CD8-positive, alpha-beta memory T cell (primary cell): Measurements from ENCODE around the gene TMIGD3. TPM values are rescaled to one million over a fixed set of nuclear protein-coding genes. Genes with fewer than 3 reads are reported as not detected.

Source experiments
- CTCF ChIA-PET: fragments of 350-600 bp; sonication (Branson Sonifier 250); formaldehyde crosslinking; loops from one replicate; lab custom pipeline; 2021; ENCODE audit warnings: antibody characterized with exemption; lab: Charles Lee
- POLR2A ChIA-PET: fragments of 350-600 bp; sonication (Branson Sonifier 250); formaldehyde crosslinking; loops from one replicate; lab custom pipeline; 2021; ENCODE audit warnings: antibody characterized with exemption; lab: Charles Lee
- DNase-seq, 5 donors: peaks; one replicate each; pipeline versions ENCODE4 v3.0.0 to v3.0.0-alpha.2; 2020 to 2022; ENCODE audit warnings: mixed read lengths in 1 of 5
- H3K27ac ChIP-seq: one replicate; pipeline ENCODE4 v1.7.0; 2013; ENCODE audit warnings: low read depth, mild to moderate bottlenecking, low read length, moderate library complexity
- H3K27me3 ChIP-seq: 2 replicates; pipeline ENCODE4 v1.7.0; 2013; ENCODE audit warnings: low read length, mild to moderate bottlenecking; ENCODE audit not compliant: insufficient read depth, poor library complexity, severe bottlenecking
- H3K36me3 ChIP-seq: 2 replicates; pipeline ENCODE4 v1.7.0; 2013; ENCODE audit warnings: mild to moderate bottlenecking, low read length, moderate library complexity; ENCODE audit not compliant: insufficient read depth
- H3K4me1 ChIP-seq: 2 replicates; pipeline ENCODE4 v1.7.0; 2013; ENCODE audit warnings: mild to moderate bottlenecking, low read length, moderate library complexity; ENCODE audit not compliant: insufficient read depth
- H3K4me3 ChIP-seq: 2 replicates; pipeline ENCODE4 v1.7.0; 2013; ENCODE audit warnings: mild to moderate bottlenecking, low read length
- H3K9me3 ChIP-seq: 2 replicates; pipeline ENCODE4 v1.7.0; 2013; ENCODE audit warnings: mild to moderate bottlenecking, low read length
- H3K27ac Mint-ChIP-seq, 8 donors: one replicate each; pipeline ENCODE4 v1.8.0; 2020 to 2021; ENCODE audit warnings: mixed read lengths in 8 of 8, mild to moderate bottlenecking in 6 of 8, inconsistent platforms in 3 of 8, moderate library complexity in 3 of 8
- H3K27me3 Mint-ChIP-seq, 2 donors: one replicate each; pipeline ENCODE4 v1.8.0; 2020 to 2021; ENCODE audit warnings: mixed read lengths in 2 of 2, mild to moderate bottlenecking in 1 of 2, moderate library complexity in 1 of 2
- H3K36me3 Mint-ChIP-seq, 3 donors: one replicate each; pipeline ENCODE4 v1.8.0; 2020 to 2021; ENCODE audit warnings: mixed read lengths in 3 of 3, inconsistent platforms in 1 of 3, mild to moderate bottlenecking in 1 of 3
- H3K4me1 Mint-ChIP-seq, 3 donors: one replicate each; pipeline ENCODE4 v1.8.0; 2020 to 2021; ENCODE audit warnings: mixed read lengths in 3 of 3, inconsistent platforms in 1 of 3, mild to moderate bottlenecking in 1 of 3
- H3K4me3 Mint-ChIP-seq, 7 donors: one replicate each; pipeline ENCODE4 v1.8.0; 2020 to 2021; ENCODE audit warnings: mixed read lengths in 7 of 7, mild to moderate bottlenecking in 6 of 7, moderate library complexity in 4 of 7, inconsistent platforms in 2 of 7
- H3K9me3 Mint-ChIP-seq, 5 donors: one replicate each; pipeline ENCODE4 v1.8.0; 2020 to 2022; ENCODE audit warnings: mixed read lengths in 5 of 5, mild to moderate bottlenecking in 3 of 5, moderate library complexity in 2 of 5, inconsistent platforms in 1 of 5
- polyA plus RNA-seq: library from polyadenylated mRNA; unstranded; fragments of 300-500 nt; fragmentation: Illumina TruSeq; gene quantifications from one replicate; pipeline ENCODE4 v1.2.3, GENCODE V29; 2021
- total RNA-seq, 2 experiments: library from RNA; stranded (reverse); gene quantifications; one replicate each; pipeline ENCODE4 v1.2.3, GENCODE V29; 2021

Gene TMIGD3
- total and polyA plus RNA-seq, 3 experiments from 2014 or later = 0.26 TPM; not detected in 2

- POLR2A ChIA-PET = interaction anchor here (0.7 kb wide), 2 partner anchors 28 to 37 kb away, joined by 4 to 7 read pairs; no protein-coding TSS in a partner anchor
- H3K27ac Mint-ChIP-seq = no peak overlapping the region
Measured at GRCh38 chr1:111471538-111471937, 31.9 kb downstream of the TMIGD3 start.

GRCh38 chr1:111471012-111471411 is 32.4 kb downstream of the TMIGD3 start:
- H3K4me3 ChIP-seq = peak overlapping the region; percentile 55
- H3K36me3 ChIP-seq = no peaks in the 10 kb centered on the region
- POLR2A ChIA-PET = interaction anchor here (0.5 to 0.7 kb wide), 4 partner anchors 20 to 212 kb away, joined by 3 to 7 read pairs (median 4); no protein-coding TSS in a partner anchor
- CTCF ChIA-PET = interaction anchor here (0.6 to 3.4 kb wide), 5 partner anchors 11 to 178 kb away, joined by 3 to 20 read pairs (median 3); partner anchors contain the start of genes ATP5PB and WDR77
- H3K4me3 Mint-ChIP-seq = no peak overlapping the region
- H3K4me1 Mint-ChIP-seq = peaks cover 22 to 35% (median 29%) of the 10 kb centered on the region in 3 donors
- peaks cover 60% of the 10 kb centered on the region for H3K4me1 ChIP-seq
- H3K27ac ChIP-seq = peak overlapping the region; percentile 40
- no peaks in the 10 kb centered on the region for H3K9me3 ChIP-seq
- H3K27me3 ChIP-seq = no peaks in the 10 kb centered on the region
- H3K27me3 Mint-ChIP-seq = no peaks in the 10 kb centered on the region
- no peak overlapping the region for H3K27ac Mint-ChIP-seq
- H3K9me3 Mint-ChIP-seq = no peaks in the 10 kb centered on the region
- peak; percentile 47 to 84 (median 82) for DNase-seq
- H3K36me3 Mint-ChIP-seq = peaks cover 0 to 9% (median 4%) of the 10 kb centered on the region in 3 donors

More at GRCh38 chr1:111471538-111471937, 31.9 kb downstream of the TMIGD3 start:
- Histone ChIP-seq H3K4me3 (peak overlapping the region; percentile 55), H3K27me3 (no peaks in the 10 kb centered on the region), H3K27ac (peak overlapping the region; percentile 40), H3K36me3 (no peaks in the 10 kb centered on the region), H3K4me1 (peaks cover 65% of the 10 kb centered on the region), H3K9me3 (no peaks in the 10 kb centered on the region)
- H3K9me3 Mint-ChIP-seq = no peaks in the 10 kb centered on the region
- H3K4me3 Mint-ChIP-seq = no peak overlapping the region
- H3K4me1 Mint-ChIP-seq = peaks cover 27 to 40% (median 34%) of the 10 kb centered on the region in 3 donors
- H3K27me3 Mint-ChIP-seq = no peaks in the 10 kb centered on the region
- no peak for DNase-seq
- H3K36me3 Mint-ChIP-seq = peaks cover 0 to 9% (median 4%) of the 10 kb centered on the region in 3 donors
- CTCF ChIA-PET = interaction anchor here (0.6 to 3.4 kb wide), 6 partner anchors 10 to 177 kb away, joined by 3 to 20 read pairs (median 3); partner anchors contain the start of genes ATP5PB and WDR77

- Histone ChIP-seq H3K4me1 (peaks cover 56% of the 10 kb centered on the region), H3K9me3 (no peaks in the 10 kb centered on the region), H3K4me3 (peak overlapping the region; percentile 55), H3K36me3 (no peaks in the 10 kb centered on the region), H3K27me3 (no peaks in the 10 kb centered on the region), H3K27ac (peak overlapping the region; percentile 40)
- Mint-ChIP-seq H3K36me3 (peaks cover 0 to 11% (median 4%) of the 10 kb centered on the region in 3 donors), H3K27ac (no peak overlapping the region), H3K4me1 (peaks cover 17 to 31% (median 25%) of the 10 kb centered on the region in 3 donors), H3K9me3 (no peaks in the 10 kb centered on the region), H3K27me3 (no peaks in the 10 kb centered on the region), H3K4me3 (no peak overlapping the region)
- no peak for DNase-seq
- ChIA-PET POLR2A (interaction anchor here (0.5 to 0.7 kb wide), 2 partner anchors 20 to 213 kb away, joined by 3 read pairs; no protein-coding TSS in a partner anchor), CTCF (interaction anchor here (1.6 to 3.4 kb wide), 3 partner anchors 11 to 178 kb away, joined by 3 to 20 read pairs (median 11); no protein-coding TSS in a partner anchor)
Measured at GRCh38 chr1:111470596-111470995, 32.8 kb downstream of the TMIGD3 start.

- no peak overlapping the region for H3K27ac Mint-ChIP-seq
- POLR2A ChIA-PET = no interaction called here
- Histone ChIP-seq H3K27ac (no peak overlapping the region), H3K4me3 (no peak overlapping the region), H3K4me1 (peaks cover 48% of the 10 kb centered on the region), H3K27me3 (no peaks in the 10 kb centered on the region), H3K9me3 (no peaks in the 10 kb centered on the region), H3K36me3 (no peaks in the 10 kb centered on the region)
- H3K36me3 Mint-ChIP-seq = peaks cover 0 to 14% (median 4%) of the 10 kb centered on the region in 3 donors
- H3K27me3 Mint-ChIP-seq = no peaks in the 10 kb centered on the region
- CTCF ChIA-PET = interaction anchor here (0.9 kb wide), 1 partner anchor 38 kb away, joined by 3 read pairs; no protein-coding TSS in a partner anchor
- H3K4me1 Mint-ChIP-seq = peaks cover 11 to 23% (median 19%) of the 10 kb centered on the region in 3 donors
- H3K4me3 Mint-ChIP-seq = no peak overlapping the region
- no peak for DNase-seq
- no peaks in the 10 kb centered on the region for H3K9me3 Mint-ChIP-seq
Measured at GRCh38 chr1:111469539-111469938, 33.9 kb downstream of the TMIGD3 start.

GRCh38 chr1:111468717-111469100 is 34.7 kb downstream of the TMIGD3 start:
- ChIA-PET CTCF (interaction anchor here (0.7 to 0.9 kb wide), 2 partner anchors 39 to 271 kb away, joined by 3 read pairs; no protein-coding TSS in a partner anchor), POLR2A (no interaction called here)
- H3K9me3 ChIP-seq = no peaks in the 10 kb centered on the region
- H3K27ac ChIP-seq = no peak overlapping the region
- Mint-ChIP-seq H3K4me1 (peaks cover 13 to 22% (median 15%) of the 10 kb centered on the region in 3 donors), H3K27me3 (no peaks in the 10 kb centered on the region), H3K27ac (no peak overlapping the region), H3K9me3 (no peaks in the 10 kb centered on the region), H3K36me3 (peaks cover 0 to 16% (median 8%) of the 10 kb centered on the region in 3 donors), H3K4me3 (no peak overlapping the region)
- no peak overlapping the region for H3K4me3 ChIP-seq
- no peaks in the 10 kb centered on the region for H3K36me3 ChIP-seq
- H3K4me1 ChIP-seq = peaks cover 48% of the 10 kb centered on the region
- H3K27me3 ChIP-seq = no peaks in the 10 kb centered on the region
- DNase-seq = no peak

GRCh38 chr1:111467865-111468716 is 35.3 kb downstream of the TMIGD3 start:
- Histone ChIP-seq H3K4me3 (no peak overlapping the region), H3K4me1 (peaks cover 44% of the 10 kb centered on the region), H3K27ac (peak overlapping the region; percentile 17), H3K27me3 (no peaks in the 10 kb centered on the region), H3K36me3 (no peaks in the 10 kb centered on the region), H3K9me3 (no peaks in the 10 kb centered on the region)
- no peaks in the 10 kb centered on the region for H3K27me3 Mint-ChIP-seq
- ChIA-PET CTCF (interaction anchor here (0.7 kb wide), 1 partner anchor 270 kb away, joined by 3 read pairs; no protein-coding TSS in a partner anchor), POLR2A (no interaction called here)
- peaks cover 13 to 18% (median 15%) of the 10 kb centered on the region in 3 donors for H3K4me1 Mint-ChIP-seq
- DNase-seq = no peak
- H3K9me3 Mint-ChIP-seq = no peaks in the 10 kb centered on the region
- peak overlapping the region in 2 of 8 donors; percentile 7 to 17 for H3K27ac Mint-ChIP-seq
- H3K4me3 Mint-ChIP-seq = no peak overlapping the region
- H3K36me3 Mint-ChIP-seq = peaks cover 0 to 20% (median 11%) of the 10 kb centered on the region in 3 donors

- Histone ChIP-seq H3K36me3 (peaks cover 7% of the 10 kb centered on the region), H3K27ac (no peak overlapping the region), H3K27me3 (no peaks in the 10 kb centered on the region), H3K4me3 (no peak overlapping the region), H3K4me1 (peaks cover 30% of the 10 kb centered on the region), H3K9me3 (no peaks in the 10 kb centered on the region)
- H3K36me3 Mint-ChIP-seq = peaks cover 0 to 36% (median 19%) of the 10 kb centered on the region in 3 donors
- peak overlapping the region in 1 of 8 donors; percentile 19 for H3K27ac Mint-ChIP-seq
- no peaks in the 10 kb centered on the region for H3K9me3 Mint-ChIP-seq
- no peaks in the 10 kb centered on the region for H3K27me3 Mint-ChIP-seq
- DNase-seq = no peak
- ChIA-PET POLR2A (no interaction called here), CTCF (no interaction called here)
- no peak overlapping the region for H3K4me3 Mint-ChIP-seq
- peaks cover 10 to 17% (median 14%) of the 10 kb centered on the region in 3 donors for H3K4me1 Mint-ChIP-seq
Measured at GRCh38 chr1:111466480-111466879, 37.0 kb downstream of the TMIGD3 start.
